H1 (cell line): ENCODE results near the gene HEXIM2.

Experiments used
- BRCA1 ChIP-seq: IDR thresholded peaks from 2 replicates; pipeline ENCODE4 v1.6.1; 2012; ENCODE audit warnings: low read depth, low read length, improper control_type of control experiment
- CTCF ChIP-seq, 3 experiments: IDR thresholded peaks; 1 replicate in 2 of 3; 2 replicates in 1 of 3; pipeline versions ENCODE4 v1.5.1 to v1.6.1; 2011; ENCODE audit warnings: low read length in 3 of 3, mild to moderate bottlenecking in 3 of 3, inconsistent platforms in 2 of 3, low read depth in 1 of 3, moderate library complexity in 1 of 3; ENCODE audit not compliant: insufficient read depth in 1 of 3; ENCODE audit errors: control extremely low read depth in 1 of 3
- EZH2 ChIP-seq: fragments of 200-600 bp; sonication (generic); IDR thresholded peaks from 2 replicates; pipeline ENCODE4 v1.7.1; 2012; ENCODE audit warnings: low read depth, mild to moderate bottlenecking, moderate library complexity, low read length, inconsistent platforms; ENCODE audit not compliant: severe bottlenecking

- TF ChIP-seq BRCA1 (no peak), EZH2 (no peak), CTCF (IDR thresholded peaks at IDR 0.05; ENCODE audit: control extremely low read depth in 1 of 3, insufficient read depth in 1 of 3, low read depth in 1 of 3, low read length in 3 of 3) (no peak)
These were observed 25.5 kb upstream of the HEXIM2 start for GRCh38 chr17:45135978-45136791.
